ENCODE results near the gene FARP1.

Gene FARP1

DNA sequence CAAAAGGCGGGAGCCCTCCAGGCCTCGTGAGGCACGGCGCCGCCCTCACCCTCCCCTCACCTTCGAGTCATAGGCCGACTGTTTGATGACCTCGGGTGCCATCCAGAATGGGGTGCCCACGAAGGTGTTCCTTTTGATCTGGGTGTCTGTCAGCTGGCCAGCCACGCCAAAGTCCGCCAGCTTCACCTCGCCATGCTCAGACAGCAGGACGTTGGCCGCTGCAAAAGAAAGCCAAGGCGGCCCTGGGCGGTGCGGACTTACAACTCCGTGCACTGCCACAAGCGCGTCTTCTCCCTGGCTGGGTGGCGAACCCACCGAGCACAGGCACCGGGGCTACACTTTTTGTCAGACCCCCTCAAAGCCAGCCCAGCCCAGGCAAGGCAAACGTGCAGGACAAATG lies 331.9 kb downstream of the FARP1 start:
- TF ChIP-seq, protein P1, sequence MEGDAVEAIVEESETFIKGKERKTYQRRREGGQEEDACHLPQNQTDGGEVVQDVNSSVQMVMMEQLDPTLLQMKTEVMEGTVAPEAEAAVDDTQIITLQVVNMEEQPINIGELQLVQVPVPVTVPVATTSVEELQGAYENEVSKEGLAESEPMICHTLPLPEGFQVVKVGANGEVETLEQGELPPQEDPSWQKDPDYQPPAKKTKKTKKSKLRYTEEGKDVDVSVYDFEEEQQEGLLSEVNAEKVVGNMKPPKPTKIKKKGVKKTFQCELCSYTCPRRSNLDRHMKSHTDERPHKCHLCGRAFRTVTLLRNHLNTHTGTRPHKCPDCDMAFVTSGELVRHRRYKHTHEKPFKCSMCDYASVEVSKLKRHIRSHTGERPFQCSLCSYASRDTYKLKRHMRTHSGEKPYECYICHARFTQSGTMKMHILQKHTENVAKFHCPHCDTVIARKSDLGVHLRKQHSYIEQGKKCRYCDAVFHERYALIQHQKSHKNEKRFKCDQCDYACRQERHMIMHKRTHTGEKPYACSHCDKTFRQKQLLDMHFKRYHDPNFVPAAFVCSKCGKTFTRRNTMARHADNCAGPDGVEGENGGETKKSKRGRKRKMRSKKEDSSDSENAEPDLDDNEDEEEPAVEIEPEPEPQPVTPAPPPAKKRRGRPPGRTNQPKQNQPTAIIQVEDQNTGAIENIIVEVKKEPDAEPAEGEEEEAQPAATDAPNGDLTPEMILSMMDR (conservative IDR thresholded peaks at IDR 0.05; ENCODE audit: low read depth) = no peak
- H3K27ac ChIP-seq = 0 out of 2 replicates have a peak overlapping the region, but pooled peaks have one; percentile 8
- POLR2A ChIA-PET (ENCODE audit: low non-redundant PET) = no interaction called here
- DNase-seq (ENCODE audit: low spot score) = no peak
- CTCF ChIA-PET = interaction anchor here (0.6 to 1.3 kb wide), 2 partner anchors 29 to 333 kb away, joined by 3 to 5 read pairs; no protein-coding TSS in a partner anchor

DNA sequence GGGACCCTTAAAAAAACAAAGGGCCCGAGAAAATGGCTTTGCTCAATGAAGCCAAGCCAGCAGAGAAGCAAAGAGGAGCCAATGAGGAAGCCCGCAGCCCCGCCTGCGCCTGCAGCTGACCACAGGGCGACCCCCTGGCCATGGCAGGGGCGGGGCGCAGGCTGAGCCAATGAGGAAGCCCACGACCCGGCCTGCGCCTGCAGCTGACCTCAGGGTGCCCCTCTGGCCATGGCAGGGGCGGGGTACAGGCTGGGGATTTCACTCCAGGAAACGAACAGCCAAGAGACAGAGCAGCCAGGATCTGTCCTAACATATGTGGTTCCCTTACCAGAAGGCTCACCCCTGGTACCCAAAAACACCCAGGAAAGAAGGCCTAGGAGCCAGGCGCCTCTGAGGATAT lies 332.6 kb downstream of the FARP1 start:
- peak overlapping the region; percentile 77 for H3K27ac ChIP-seq
- DNase-seq (ENCODE audit: low spot score) = no peak
- TF ChIP-seq, protein P1 (conservative IDR thresholded peaks at IDR 0.05; ENCODE audit: low read depth) = no peak
- ChIA-PET CTCF (interaction anchor here (1.3 kb wide), 1 partner anchor 30 kb away, joined by 5 read pairs; no protein-coding TSS in a partner anchor), POLR2A (ENCODE audit: low non-redundant PET) (no interaction called here)

DNA sequence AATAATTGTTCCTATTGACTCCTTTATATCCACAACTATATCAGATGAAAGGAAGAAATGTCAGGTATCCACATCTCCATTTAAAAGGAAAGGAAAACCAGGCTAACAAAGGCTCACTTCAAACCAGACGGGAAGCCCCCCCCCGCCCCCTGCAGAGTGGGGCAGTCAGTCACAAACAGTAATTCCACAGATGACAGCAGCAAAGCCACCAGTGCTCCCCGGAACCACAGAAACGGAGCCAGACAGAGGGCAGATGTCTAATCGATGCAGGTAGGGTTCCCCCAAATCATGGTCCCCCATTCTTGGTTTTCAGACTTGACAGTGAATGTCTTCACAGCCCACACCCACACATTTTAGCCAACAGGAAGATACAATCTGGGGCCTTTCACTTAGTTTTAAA lies 333.2 kb downstream of the FARP1 start:
- no peak for DNase-seq (ENCODE audit: low spot score)
- ChIA-PET POLR2A (ENCODE audit: low non-redundant PET) (no interaction called here), CTCF (interaction anchor here (1.3 kb wide), 1 partner anchor 30 kb away, joined by 5 read pairs; no protein-coding TSS in a partner anchor)
- TF ChIP-seq, protein P1 (conservative IDR thresholded peaks at IDR 0.05; ENCODE audit: low read depth) = no peak
- peak overlapping the region; percentile 77 for H3K27ac ChIP-seq

DNA sequence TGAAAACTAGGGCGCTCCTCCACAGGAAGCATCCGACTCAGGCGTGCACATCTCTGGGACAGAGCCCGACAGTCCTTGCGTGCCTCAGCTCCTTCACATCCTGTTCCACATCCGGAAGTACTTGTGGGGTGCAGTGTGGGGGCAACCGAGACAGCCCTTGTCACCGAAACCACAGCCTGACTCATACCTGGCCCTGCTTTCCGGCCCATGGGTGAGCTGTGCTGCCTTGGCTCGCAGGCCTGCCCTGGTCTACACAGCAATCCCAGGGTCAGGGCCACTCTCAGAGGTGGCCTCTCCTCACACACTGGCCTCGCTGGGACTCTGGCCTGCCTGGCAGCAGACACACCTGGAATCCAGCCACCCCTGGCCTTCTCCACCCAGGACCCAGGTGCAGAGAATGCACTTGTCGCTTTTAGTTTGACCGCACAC lies 333.7 kb downstream of the FARP1 start:
- CTCF ChIA-PET = no interaction called here
- peak; percentile 67 for DNase-seq (ENCODE audit: low spot score)
- POLR2A ChIA-PET (ENCODE audit: low non-redundant PET) = no interaction called here
- peak overlapping the region; percentile 77 for H3K27ac ChIP-seq
- TF ChIP-seq, protein P1 (conservative IDR thresholded peaks at IDR 0.05; ENCODE audit: low read depth) = no peak

DNA sequence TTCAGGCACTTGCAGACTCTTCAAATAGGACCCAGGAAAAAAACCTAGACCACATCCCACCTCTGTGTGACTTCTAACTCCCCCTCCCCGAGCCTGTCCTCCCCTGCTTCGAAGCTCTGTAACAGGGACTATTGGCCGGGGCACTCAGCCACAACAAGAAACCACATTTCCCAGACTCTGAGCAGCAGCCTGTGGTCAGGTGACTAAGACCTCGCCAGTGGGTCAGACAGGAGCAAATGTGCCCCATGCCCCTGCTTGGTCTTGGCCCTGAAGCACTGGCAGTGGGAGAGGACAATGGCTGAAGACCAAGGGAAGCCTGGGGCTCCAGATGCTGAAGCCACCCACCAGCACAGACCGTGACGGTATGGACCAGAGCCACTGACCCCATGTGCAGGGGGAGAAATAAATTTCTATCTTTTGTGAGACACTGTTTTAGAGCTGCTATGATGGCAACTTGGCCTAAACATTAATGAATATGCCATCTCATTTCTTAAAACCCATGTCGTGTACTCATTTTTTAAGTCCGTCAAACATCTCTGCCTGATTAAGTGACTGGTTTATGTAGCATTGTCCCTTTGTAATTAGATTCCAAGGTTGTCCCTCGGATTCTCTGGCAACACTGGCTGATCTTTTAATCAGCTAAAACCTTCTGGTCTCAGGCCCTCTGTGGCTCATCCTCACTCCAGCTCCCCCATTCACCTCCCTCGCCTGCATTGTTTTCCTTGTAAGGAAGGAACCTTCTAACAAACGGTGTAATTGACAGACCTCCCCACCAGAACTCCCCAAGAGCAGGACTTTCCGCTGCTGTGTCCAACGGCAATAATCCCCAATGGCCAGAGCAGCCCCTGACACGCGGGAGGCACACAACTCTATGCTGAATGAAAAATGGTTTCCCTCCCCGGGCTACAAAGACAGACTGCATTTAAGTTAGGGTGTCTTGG lies 335.6 kb downstream of the FARP1 start:
- POLR2A ChIA-PET (ENCODE audit: low non-redundant PET) = no interaction called here
- H3K27ac ChIP-seq = peak overlapping the region; percentile 77
- CTCF ChIA-PET = interaction anchor here (0.6 to 0.7 kb wide), 2 partner anchors 34 to 1889 kb away, joined by 3 to 4 read pairs; no protein-coding TSS in a partner anchor
- no peak for DNase-seq (ENCODE audit: low spot score)
- TF ChIP-seq, protein P1 (conservative IDR thresholded peaks at IDR 0.05; ENCODE audit: low read depth) = no peak

DNA sequence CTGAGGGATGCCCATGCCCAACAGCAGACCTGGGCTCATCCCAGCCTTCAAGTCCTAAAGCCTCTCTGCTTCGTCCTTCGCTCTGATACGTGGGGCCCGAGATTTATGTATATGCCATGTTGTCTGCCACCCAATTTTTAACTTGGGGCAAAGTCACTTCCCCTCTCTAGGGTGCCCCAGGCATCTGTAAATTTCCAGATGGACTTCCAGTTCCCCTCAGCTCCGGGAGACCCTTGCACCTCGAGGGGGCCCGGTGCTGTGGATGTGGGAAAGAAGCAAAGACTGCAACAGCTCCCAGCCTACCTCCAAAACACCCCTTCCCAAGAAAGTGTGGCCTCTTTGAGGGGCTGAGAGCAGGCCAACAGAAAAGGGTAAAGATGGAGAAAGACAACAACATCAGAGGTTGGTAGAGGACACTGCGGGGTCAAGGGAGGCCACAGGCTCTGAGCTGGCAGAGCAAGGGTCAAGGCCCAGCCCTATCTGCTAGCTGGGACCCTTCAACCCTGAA lies 336.7 kb downstream of the FARP1 start:
- POLR2A ChIA-PET (ENCODE audit: low non-redundant PET) = no interaction called here
- DNase-seq (ENCODE audit: low spot score) = no peak
- H3K27ac ChIP-seq = peak overlapping the region; percentile 17
- CTCF ChIA-PET = interaction anchor here (0.6 kb wide), 1 partner anchor 78 kb away, joined by 4 read pairs; no protein-coding TSS in a partner anchor
- TF ChIP-seq, protein P1 (conservative IDR thresholded peaks at IDR 0.05; ENCODE audit: low read depth) = no peak
